Chondrocyte (in vitro differentiated cells): ENCODE results near the gene SORBS1. TPM values are rescaled to one million over a fixed set of nuclear protein-coding genes. Genes with fewer than 3 reads are reported as not detected.

ENCODE experiments used
- DNase-seq: peaks from one replicate; pipeline ENCODE4 v3.0.0; 2021; ENCODE audit warnings: mixed read lengths, low spot score
- H3K27ac Mint-ChIP-seq: one replicate; pipeline ENCODE4 v1.8.0; 2021; ENCODE audit warnings: mild to moderate bottlenecking, moderate library complexity, mixed read lengths; ENCODE audit not compliant: unreplicated experiment
- H3K27me3 Mint-ChIP-seq: 2 replicates; pipeline ENCODE4 v1.8.0; 2021; ENCODE audit warnings: low read depth, mixed read lengths
- H3K36me3 Mint-ChIP-seq: 2 replicates; pipeline ENCODE4 v1.8.0; 2021; ENCODE audit warnings: low read depth, mixed read lengths
- H3K4me1 Mint-ChIP-seq: 2 replicates; pipeline ENCODE4 v1.8.0; 2021; ENCODE audit warnings: low read depth, mild to moderate bottlenecking, mixed read lengths
- H3K4me3 Mint-ChIP-seq: one replicate; pipeline ENCODE4 v1.8.0; 2021; ENCODE audit warnings: mild to moderate bottlenecking, moderate library complexity, mixed read lengths; ENCODE audit not compliant: unreplicated experiment
- H3K9me3 Mint-ChIP-seq: 2 replicates; pipeline ENCODE4 v1.8.0; 2021; ENCODE audit warnings: low read depth, mixed read lengths
- total RNA-seq: library from RNA; stranded (reverse); gene quantifications from 3 replicates; pipeline ENCODE4 v1.2.1, GENCODE V29; 2021
- TF ChIP-seq, protein P1 (sequence below): fragments of 200-600 bp; sonication (generic); IDR thresholded peaks from 2 replicates; pipeline ENCODE4 v1.5.0; 2021; ENCODE audit warnings: antibody characterized with exemption, mild to moderate bottlenecking, moderate library complexity

The SORBS1 gene
- total RNA-seq, 1 donor from 2014 or later, result 5.0 TPM

DNA sequence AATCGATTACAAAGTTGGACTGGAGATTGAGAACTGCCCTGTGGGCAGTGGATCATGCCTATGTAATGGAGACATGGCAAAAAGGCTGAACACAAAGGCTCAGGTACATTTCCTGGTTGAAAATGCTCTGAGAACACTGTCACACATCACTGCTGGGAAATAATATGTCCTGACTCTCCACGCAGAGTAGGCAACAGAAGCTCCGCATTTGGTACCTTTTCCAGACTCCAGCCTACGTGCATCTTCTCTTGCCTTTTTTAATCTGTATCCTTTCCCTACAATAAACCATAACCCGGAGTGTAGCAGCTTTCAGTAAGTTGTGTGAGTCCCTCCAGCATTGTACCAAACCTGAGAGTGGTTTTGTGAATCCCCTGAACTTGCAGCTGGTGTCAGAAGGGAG is 134.7 kb downstream of the SORBS1 start:
- Mint-ChIP-seq H3K27ac (no peak overlapping the region), H3K9me3 (no peaks in the 10 kb centered on the region), H3K27me3 (peaks cover 10% of the 10 kb centered on the region), H3K4me1 (peaks cover 5% of the 10 kb centered on the region), H3K4me3 (no peak overlapping the region), H3K36me3 (peaks cover 5% of the 10 kb centered on the region)
- no peak for DNase-seq
- TF ChIP-seq, protein P1, sequence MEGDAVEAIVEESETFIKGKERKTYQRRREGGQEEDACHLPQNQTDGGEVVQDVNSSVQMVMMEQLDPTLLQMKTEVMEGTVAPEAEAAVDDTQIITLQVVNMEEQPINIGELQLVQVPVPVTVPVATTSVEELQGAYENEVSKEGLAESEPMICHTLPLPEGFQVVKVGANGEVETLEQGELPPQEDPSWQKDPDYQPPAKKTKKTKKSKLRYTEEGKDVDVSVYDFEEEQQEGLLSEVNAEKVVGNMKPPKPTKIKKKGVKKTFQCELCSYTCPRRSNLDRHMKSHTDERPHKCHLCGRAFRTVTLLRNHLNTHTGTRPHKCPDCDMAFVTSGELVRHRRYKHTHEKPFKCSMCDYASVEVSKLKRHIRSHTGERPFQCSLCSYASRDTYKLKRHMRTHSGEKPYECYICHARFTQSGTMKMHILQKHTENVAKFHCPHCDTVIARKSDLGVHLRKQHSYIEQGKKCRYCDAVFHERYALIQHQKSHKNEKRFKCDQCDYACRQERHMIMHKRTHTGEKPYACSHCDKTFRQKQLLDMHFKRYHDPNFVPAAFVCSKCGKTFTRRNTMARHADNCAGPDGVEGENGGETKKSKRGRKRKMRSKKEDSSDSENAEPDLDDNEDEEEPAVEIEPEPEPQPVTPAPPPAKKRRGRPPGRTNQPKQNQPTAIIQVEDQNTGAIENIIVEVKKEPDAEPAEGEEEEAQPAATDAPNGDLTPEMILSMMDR, result no peak

DNA sequence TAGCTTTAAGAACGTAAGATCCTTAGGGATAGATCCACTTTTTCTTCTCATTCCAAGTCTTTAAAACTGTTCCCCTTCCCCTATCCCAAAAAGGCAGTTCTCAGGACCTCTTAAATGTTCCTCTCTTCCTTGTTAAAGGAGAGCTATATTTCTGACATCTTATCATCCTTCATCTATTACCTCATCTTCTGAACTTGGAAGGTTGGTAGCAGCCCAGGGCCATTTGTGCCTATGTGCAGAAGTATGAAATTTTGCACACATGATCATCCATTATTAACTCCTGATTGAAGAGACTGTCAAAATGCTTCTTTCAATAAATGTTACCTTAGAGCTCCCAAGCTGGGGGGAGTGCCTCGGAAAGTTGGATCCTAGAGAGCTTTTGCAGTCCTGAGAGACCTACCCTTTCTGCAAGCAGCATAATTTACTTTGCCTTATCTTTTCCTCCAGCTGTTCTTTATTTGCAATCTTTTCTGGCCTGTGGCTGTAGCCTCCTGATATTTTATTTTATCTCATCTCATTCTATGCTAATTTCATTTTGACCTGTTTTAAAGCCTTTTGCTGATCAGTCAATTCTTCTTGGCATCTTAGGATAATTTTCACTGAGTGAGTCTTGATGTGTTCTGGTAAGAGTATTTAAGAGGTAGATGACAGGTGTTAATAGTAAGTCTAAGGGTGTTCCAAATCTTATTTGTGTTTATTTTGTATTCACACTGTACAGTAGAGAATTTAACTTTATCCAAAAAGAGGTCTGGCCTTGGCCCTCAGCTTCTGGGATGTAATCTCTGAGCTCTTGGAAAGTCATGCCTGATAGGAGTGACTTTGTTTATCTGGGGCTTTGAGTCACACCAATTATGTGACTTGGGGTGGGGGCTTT is 135.3 kb downstream of the SORBS1 start:
- Mint-ChIP-seq H3K4me1 (no peaks in the 10 kb centered on the region), H3K4me3 (no peak overlapping the region), H3K27ac (no peak overlapping the region), H3K27me3 (peaks cover 13% of the 10 kb centered on the region), H3K36me3 (peaks cover 5% of the 10 kb centered on the region), H3K9me3 (no peaks in the 10 kb centered on the region)
- TF ChIP-seq, protein P1, result no peak
- no peak for DNase-seq

DNA sequence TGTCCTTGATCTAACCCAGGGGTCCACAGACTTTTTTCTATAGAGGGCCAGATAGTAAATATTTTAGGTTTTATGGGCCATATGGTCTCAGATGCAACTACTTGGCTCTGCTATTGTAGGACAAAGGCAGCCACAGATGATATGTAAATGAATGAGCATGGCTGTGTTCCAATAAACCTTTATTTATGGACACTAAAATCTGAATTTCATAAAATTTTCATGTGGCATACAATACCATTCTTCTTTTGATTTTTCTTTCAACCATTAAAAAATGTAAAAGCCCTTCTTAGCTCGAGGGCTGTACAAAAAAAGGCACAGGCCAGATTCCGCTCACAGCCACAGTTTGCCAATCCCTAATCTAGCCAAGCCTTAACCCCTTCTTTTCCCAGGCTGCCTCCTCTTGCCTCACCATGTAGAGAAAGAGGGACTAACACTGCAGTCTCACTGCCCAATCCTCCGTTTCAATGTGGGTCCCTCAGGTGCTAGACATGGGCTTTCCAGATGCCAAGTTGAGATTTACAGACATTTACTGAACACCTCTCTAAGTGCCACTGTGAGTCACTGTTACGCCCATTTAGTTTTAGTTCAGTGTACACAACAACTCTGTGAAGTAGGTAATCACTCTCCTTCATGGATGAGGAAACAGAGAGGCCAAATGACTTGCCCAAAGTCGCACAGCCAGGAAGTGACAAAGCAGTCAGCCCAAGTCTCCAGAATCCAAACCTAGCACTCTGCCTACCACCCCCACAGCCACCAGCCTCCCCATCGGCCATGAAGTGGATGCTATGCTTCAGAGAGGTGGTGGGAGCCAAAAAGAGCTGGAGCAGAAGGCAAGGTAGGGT is 137.8 kb downstream of the SORBS1 start:
- DNase-seq, result no peak
- TF ChIP-seq, protein P1, result no peak
- Mint-ChIP-seq H3K4me3 (no peak overlapping the region), H3K4me1 (peaks cover 10% of the 10 kb centered on the region), H3K36me3 (peaks cover 6% of the 10 kb centered on the region), H3K9me3 (no peaks in the 10 kb centered on the region), H3K27ac (no peak overlapping the region), H3K27me3 (peaks cover 16% of the 10 kb centered on the region)

DNA sequence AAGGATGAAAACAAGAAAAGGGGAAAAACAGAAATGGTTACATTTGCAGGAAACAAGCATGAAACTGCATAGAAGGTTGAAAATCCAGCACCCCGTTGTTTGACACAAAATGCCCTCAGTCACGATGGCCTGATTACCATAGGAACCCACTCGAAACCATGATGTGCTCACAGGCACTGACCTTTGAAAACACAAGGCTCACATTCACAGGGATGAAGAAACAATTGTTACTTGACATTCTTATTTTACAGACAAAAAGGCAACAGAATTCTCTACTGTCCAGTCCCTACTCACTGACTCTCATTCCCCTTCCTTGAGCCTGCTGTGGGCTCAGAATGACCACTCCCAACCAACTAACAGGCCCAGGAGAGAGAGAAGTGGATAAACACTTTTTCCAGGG is 138.9 kb downstream of the SORBS1 start:
- no peak for DNase-seq
- peaks cover 10% of the 10 kb centered on the region for H3K4me1 Mint-ChIP-seq

DNA sequence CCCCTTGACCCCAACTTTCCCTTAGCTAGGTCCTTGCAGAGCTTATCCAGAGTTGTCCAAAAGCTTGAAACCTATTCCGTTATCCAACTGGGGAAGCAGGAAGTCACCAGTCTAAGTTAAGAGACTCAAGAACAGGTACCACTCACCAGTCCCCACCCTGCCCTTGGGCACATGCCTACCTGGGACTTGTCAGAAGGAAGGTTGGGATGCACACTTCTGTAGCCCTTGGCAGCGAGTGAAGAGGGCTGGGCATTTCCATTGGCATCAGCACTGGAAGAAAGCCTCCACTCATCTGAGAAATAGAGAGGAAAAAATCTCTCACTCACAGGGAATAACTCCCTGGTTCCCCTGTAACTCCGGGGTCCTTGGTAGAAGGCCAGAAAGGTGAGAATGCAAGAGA is 139.4 kb downstream of the SORBS1 start:
- Mint-ChIP-seq H3K27ac (no peak overlapping the region), H3K4me1 (peaks cover 10% of the 10 kb centered on the region), H3K36me3 (peaks cover 2% of the 10 kb centered on the region), H3K27me3 (peaks cover 16% of the 10 kb centered on the region), H3K4me3 (no peak overlapping the region), H3K9me3 (no peaks in the 10 kb centered on the region)
- TF ChIP-seq, protein P1, result no peak
- no peak for DNase-seq

More for the DNA sequence above, 138.9 kb downstream of the SORBS1 start:
- peaks cover 5% of the 10 kb centered on the region for H3K36me3 Mint-ChIP-seq
- H3K4me3 Mint-ChIP-seq, result no peak overlapping the region
- H3K27ac Mint-ChIP-seq, result no peak overlapping the region
- peaks cover 16% of the 10 kb centered on the region for H3K27me3 Mint-ChIP-seq
- TF ChIP-seq, protein P1, result no peak
- no peaks in the 10 kb centered on the region for H3K9me3 Mint-ChIP-seq
